Measurements from ENCODE around the gene IFITM10.

IFITM10 gene

DNA sequence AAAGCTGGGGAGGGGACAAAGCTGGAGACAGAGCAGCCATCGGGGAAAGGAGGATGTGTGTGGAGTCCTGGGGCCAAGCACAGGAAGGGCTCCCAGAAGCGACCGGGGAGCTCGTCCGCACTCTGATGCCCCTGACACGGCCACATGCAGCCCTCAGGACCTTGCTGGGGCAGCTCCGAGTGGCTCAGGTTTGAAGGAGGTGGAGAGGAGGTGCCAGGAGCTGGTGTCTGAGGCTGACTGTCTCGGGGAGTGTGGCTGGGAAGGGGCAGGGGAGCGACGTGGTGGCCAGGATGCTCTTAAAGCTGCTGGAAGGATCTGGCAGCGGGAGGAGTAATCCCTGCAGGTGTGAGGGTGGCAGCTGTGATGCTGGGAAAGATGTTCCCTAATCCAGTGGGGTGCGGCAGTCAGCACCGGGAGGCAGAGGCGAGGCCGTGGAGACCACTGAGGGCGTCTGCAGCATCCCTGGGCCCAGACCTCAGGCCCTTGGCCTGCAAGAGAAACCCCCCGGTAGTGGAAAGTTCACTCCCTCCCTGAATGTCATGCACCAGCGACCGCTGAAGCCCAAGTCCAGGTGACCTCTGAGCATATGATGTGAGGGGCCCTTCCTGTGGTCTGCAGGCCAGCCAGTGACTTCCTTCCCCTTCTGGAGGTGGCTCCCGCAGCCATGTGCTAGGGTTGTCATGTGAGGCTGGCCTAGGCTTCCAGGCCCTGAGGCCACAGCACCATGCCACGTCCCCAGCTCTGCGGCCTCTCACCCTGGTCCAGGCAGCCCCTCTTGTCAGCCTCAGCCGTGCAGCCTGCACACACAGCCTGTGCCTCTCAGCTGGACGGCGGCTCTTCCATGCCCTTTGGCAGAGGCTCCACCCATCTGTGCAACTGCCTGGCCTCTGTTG is 30.6 kb upstream of the IFITM10 start:
- TF ChIP-seq, protein P1, sequence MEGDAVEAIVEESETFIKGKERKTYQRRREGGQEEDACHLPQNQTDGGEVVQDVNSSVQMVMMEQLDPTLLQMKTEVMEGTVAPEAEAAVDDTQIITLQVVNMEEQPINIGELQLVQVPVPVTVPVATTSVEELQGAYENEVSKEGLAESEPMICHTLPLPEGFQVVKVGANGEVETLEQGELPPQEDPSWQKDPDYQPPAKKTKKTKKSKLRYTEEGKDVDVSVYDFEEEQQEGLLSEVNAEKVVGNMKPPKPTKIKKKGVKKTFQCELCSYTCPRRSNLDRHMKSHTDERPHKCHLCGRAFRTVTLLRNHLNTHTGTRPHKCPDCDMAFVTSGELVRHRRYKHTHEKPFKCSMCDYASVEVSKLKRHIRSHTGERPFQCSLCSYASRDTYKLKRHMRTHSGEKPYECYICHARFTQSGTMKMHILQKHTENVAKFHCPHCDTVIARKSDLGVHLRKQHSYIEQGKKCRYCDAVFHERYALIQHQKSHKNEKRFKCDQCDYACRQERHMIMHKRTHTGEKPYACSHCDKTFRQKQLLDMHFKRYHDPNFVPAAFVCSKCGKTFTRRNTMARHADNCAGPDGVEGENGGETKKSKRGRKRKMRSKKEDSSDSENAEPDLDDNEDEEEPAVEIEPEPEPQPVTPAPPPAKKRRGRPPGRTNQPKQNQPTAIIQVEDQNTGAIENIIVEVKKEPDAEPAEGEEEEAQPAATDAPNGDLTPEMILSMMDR (conservative IDR thresholded peaks at IDR 0.05; ENCODE audit: low read depth, low read length) = no peak
- no peak for DNase-seq (ENCODE audit: low read depth)

DNA sequence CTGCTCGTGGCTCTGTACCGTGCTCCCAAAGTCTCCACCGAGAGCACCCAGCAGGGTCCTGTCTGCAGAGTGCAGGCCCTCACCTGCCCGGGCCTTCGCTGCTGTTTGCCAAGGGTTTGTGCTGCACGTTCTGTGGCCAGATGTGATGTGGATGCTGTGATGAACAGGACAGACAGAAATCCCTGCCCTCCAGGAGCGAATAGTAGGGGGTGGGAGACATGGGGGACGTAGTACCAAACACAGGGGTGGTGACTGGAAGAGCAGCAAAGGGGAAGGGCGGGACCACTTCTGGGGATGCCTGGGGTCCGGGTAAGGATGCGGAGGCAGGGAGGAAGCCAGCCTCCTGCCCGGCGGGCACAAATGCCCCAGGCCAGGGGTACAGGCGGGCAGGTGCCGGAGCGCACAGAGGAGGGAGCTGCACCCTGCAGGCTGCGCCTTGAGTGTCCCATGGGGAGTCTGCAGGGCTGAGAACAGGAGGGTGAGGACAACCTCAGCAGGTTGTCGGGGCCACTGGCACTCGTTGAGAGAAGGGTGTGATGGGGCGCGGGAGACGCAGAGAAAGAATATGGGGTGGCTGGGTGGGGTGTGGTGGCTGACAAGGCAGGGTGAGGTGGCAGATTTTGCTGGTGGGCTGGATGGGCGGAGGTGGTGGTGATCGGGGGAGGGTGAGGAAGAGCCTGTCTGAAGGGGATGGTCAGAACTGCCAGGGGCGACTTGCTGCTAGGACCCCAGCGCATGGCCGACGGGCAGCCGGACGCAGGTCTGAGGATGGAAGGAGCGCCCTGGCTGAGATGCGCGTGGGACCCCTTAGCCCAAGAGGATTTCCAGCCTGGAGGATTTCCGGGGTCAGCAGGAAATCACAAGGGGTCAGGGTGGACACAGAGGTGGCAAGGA is 29.7 kb upstream of the IFITM10 start:
- H3K4me3 ChIP-seq (ENCODE audit: low read length) = no peak overlapping the region
- no peak for DNase-seq (ENCODE audit: low read depth)
- TF ChIP-seq, protein P1 (conservative IDR thresholded peaks at IDR 0.05; ENCODE audit: low read depth, low read length) = no peak

More for the DNA sequence above, 30.6 kb upstream of the IFITM10 start:
- H3K4me3 ChIP-seq (ENCODE audit: low read length) = no peak overlapping the region

DNA sequence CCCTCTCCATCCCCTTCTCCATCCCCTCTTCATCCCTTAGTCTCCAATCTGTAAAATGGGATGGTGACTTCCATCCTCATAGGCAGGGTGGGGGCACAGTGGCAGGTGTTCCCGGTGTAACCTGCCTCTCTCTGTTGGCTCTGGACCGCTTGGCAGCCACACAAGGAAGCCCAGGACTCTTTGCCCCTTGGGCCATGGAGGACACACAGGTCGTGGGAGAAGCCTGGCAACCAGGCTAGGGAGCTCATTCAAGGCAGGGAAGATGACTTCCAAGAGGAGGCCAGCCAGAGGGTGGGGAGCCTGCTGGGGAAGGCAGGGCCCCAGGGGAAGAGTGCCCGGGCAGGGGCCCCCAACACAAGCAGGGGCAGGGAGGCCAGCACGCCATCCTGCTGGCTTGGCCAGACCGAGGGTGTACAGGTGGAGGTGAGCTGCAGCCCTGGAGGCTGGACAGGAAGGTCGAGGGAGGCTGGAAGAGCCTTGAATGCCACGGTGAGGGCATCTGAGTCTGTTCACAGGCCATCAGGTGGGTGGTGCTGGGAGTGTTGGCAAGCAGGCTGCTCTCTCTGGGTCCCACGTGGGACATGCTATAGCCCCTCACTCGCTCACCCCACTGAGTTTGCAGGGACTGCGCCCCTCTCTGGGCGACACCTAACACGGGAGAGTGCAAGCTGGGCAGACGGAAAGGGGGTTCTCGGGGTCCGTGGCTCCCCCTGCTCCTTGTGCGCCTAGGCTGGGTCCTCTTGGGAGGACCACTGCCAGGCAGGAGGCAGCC is 28.8 kb upstream of the IFITM10 start:
- TF ChIP-seq, protein P1 (conservative IDR thresholded peaks at IDR 0.05; ENCODE audit: low read depth, low read length) = no peak
- no peak overlapping the region for H3K4me3 ChIP-seq (ENCODE audit: low read length)
- DNase-seq (ENCODE audit: low read depth) = no peak

DNA sequence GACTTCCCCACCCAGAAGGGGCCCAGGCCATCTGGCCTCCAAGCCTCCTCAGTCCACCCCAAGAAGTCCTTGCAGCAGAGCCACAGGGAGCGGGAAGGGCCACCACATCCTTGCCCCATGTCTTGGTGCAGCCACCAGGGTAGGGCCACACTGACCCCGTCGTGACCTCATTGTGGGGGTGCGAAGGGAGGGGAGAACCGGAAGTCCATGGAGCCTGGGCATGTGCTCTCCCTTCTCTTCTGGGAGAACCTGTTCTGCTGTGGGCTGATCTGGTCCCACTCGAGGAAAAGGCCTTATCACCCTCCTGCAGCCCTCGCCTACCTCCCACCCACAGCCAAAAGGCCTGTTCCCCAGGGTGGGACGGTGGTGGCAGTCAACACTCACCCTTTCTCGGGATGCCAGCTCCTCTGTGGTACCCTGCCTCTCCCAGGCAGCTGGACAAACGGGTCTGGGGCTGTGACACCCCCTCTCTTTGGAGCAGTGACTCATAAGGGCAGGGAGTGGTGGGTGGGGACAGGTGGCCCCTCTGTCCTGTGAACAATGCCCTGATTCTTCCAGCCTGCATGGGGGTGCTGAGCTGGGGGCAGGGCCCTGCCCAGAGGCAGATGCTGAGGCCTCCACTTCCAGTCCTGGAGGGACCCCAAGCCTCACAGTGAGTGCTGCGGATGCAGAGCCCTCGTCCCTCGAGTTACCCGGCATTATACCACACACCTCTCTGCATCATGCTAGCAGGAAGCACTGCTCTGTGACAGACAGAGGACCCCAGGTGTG is 27.9 kb upstream of the IFITM10 start:
- TF ChIP-seq, protein P1 (conservative IDR thresholded peaks at IDR 0.05; ENCODE audit: low read depth, low read length) = no peak
- H3K4me3 ChIP-seq (ENCODE audit: low read length) = no peak overlapping the region
- DNase-seq (ENCODE audit: low read depth) = no peak

DNA sequence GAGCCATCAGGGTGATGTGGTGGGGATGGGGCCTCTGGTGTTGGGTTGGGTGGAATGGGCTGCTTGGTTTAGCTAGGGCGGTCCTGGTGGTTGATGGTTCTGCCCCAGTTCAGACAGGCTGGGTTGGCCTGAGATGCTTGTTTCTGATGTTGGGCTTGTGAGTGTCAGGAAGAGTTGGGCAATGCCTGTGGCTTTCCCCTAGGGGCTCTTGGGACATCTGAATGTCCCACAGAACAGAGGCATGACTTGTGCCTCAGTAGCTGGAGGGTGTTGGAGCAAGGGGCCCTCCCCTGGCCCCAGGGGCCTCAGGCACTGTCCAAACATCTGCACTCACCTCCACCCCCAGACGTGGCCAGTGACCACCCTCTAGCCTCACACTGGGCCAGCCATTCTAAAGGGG is 27.3 kb upstream of the IFITM10 start:
- DNase-seq (ENCODE audit: low read depth) = no peak
- no peak overlapping the region for H3K4me3 ChIP-seq (ENCODE audit: low read length)
- TF ChIP-seq, protein P1 (conservative IDR thresholded peaks at IDR 0.05; ENCODE audit: low read depth, low read length) = no peak

Measured in retinal pigment epithelial cell (primary cell).